T47D (cell line): Measurements from ENCODE around the gene RASGRF2.

ENCODE experiments used
- DNase-seq, 2 experiments: peaks; one replicate each; pipeline versions ENCODE4 v3.0.0 to v3.0.0-alpha.2; 2011 to 2012; ENCODE audit warnings: low read depth in 1 of 2, low spot score in 1 of 2
- JUND ChIP-seq: IDR thresholded peaks from 2 replicates; pipeline ENCODE4 v1.6.1; 2012; ENCODE audit warnings: low read depth
- in situ Hi-C: cut with HindIII; loops from 2 replicates; pipeline ENCODE4 v1.10.0; 2016; ENCODE audit warnings: low sequenced_read_pairs, low pct_unique_long_range_greater_than_20kb

The RASGRF2 gene

GRCh38 chr5:81239613-81240012 is 279.4 kb downstream of the RASGRF2 start:
- in situ Hi-C loops, result no loop called here
- no peak for TF ChIP-seq JUND
- DNase-seq, result no peak

- TF ChIP-seq JUND, result no peak
- in situ Hi-C loops, result no loop called here
- DNase-seq, result no peak
These were observed 280.8 kb downstream of the RASGRF2 start for GRCh38 chr5:81241001-81241400.

GRCh38 chr5:81241961-81242648 is 281.9 kb downstream of the RASGRF2 start:
- DNase-seq, result no peak
- in situ Hi-C loops, result no loop called here
- no peak for TF ChIP-seq JUND

- no peak for TF ChIP-seq JUND
- in situ Hi-C loops, result no loop called here
- no peak for DNase-seq
These were observed 282.8 kb downstream of the RASGRF2 start for GRCh38 chr5:81242906-81243436.

GRCh38 chr5:81244451-81244850 is 284.3 kb downstream of the RASGRF2 start:
- TF ChIP-seq JUND, result no peak
- in situ Hi-C loops, result no loop called here
- no peak for DNase-seq

GRCh38 chr5:81245871-81246235 is 285.7 kb downstream of the RASGRF2 start:
- TF ChIP-seq JUND, result no peak
- DNase-seq, result no peak
- in situ Hi-C loops, result no loop called here

- TF ChIP-seq JUND, result no peak
- in situ Hi-C loops, result no loop called here
- no peak for DNase-seq
These were observed 286.5 kb downstream of the RASGRF2 start for GRCh38 chr5:81246697-81247096.

GRCh38 chr5:81247441-81247972 is 287.3 kb downstream of the RASGRF2 start:
- no peak for DNase-seq
- in situ Hi-C loops, result no loop called here
- TF ChIP-seq JUND, result no peak

- in situ Hi-C loops, result no loop called here
- no peak for DNase-seq
These were observed 289.1 kb downstream of the RASGRF2 start for GRCh38 chr5:81249240-81249639.

GRCh38 chr5:81250004-81250403 is 289.8 kb downstream of the RASGRF2 start:
- in situ Hi-C loops, result no loop called here
- no peak for DNase-seq
- TF ChIP-seq JUND, result no peak

More at GRCh38 chr5:81249240-81249639, 289.1 kb downstream of the RASGRF2 start:
- TF ChIP-seq JUND, result no peak

GRCh38 chr5:81251922-81252321 is 291.8 kb downstream of the RASGRF2 start:
- in situ Hi-C loops, result no loop called here
- DNase-seq, result no peak
- TF ChIP-seq JUND, result no peak

GRCh38 chr5:81252904-81253303 is 292.7 kb downstream of the RASGRF2 start:
- no peak for DNase-seq
- in situ Hi-C loops, result no loop called here
- TF ChIP-seq JUND, result no peak

GRCh38 chr5:81253875-81254274 is 293.7 kb downstream of the RASGRF2 start:
- no peak for DNase-seq
- in situ Hi-C loops, result no loop called here
- TF ChIP-seq JUND, result no peak

- no peak for DNase-seq
- no peak for TF ChIP-seq JUND
- in situ Hi-C loops, result no loop called here
These were observed 294.9 kb downstream of the RASGRF2 start for GRCh38 chr5:81254886-81255559.
